Ovary (tissue), 9 donors: ENCODE data around the gene CENPX. TPM values are rescaled to one million over a fixed set of nuclear protein-coding genes. Genes with fewer than 3 reads are reported as not detected.

Experiments
- DNase-seq, 5 donors: peaks; one replicate each; pipeline ENCODE4 v3.0.0-alpha.2; 2019 to 2020
- H3K27ac ChIP-seq, 2 donors: fragments of 200-600 bp; one replicate each; pipeline versions ENCODE4 v1.5.1 to v1.8.0; 2019 to 2022
- H3K27me3 ChIP-seq: fragments of 200-600 bp; one replicate; pipeline ENCODE4 v1.8.0; 2022
- H3K36me3 ChIP-seq: fragments of 200-600 bp; sonication (generic); one replicate; pipeline ENCODE4 v1.5.1; 2019
- H3K4me1 ChIP-seq: one replicate; pipeline ENCODE4 v1.8.1; 2013; ENCODE audit warnings: mild to moderate bottlenecking, moderate library complexity; ENCODE audit not compliant: insufficient read depth
- H3K4me3 ChIP-seq: fragments of 200-600 bp; sonication (generic); one replicate; pipeline ENCODE4 v1.5.1; 2017
- H3K9me3 ChIP-seq, 2 donors: fragments of 200-600 bp in 1 of 2; sonication (generic) in 1 of 2; one replicate each; pipeline versions ENCODE4 v1.5.1 to v1.8.1; 2013 to 2019; ENCODE audit warnings: mild to moderate bottlenecking in 1 of 2, moderate library complexity in 1 of 2
- EP300 ChIP-seq: sonication (generic); formaldehyde crosslinking; IDR thresholded peaks from one replicate; pipeline ENCODE4 v1.6.1; 2017; ENCODE audit warnings: antibody characterized with exemption
- POLR2A ChIP-seq: fragments of 450-650 bp; IDR thresholded peaks from one replicate; pipeline ENCODE4 v1.6.1; 2017; ENCODE audit warnings: antibody characterized with exemption, mild to moderate bottlenecking, moderate library complexity
- WGBS, 3 donors: extraction: QIAGEN DNeasy Blood & Tissue Kit in 1 of 3; methylation state at CpG; one replicate each; pipeline versions ENCODE4 v1.1.5 to v1.1.7; 2013 to 2017; 5-methylcytosine and 5-hydroxymethylcytosine counted together
- intact Hi-C, 4 donors: fragments of 100-400 bp; cut with DNase I; formaldehyde crosslinking; loops; one replicate each; pipeline versions ENCODE4 v1.11.0 to v1.15.1; 2022 to 2023
- polyA plus RNA-seq, 2 donors: library from polyadenylated mRNA; stranded (reverse); fragments of 200-250 nt in 1 of 2; fragments of 350-450 nt in 1 of 2; fragmentation: Illumina TruSeq in 1 of 2; extraction: RNeasy Lipid Tissue Mini Kit (QIAGEN cat#74804) in 1 of 2; gene quantifications; one replicate each; pipeline ENCODE4 v1.2.3, GENCODE V29; 2013 to 2014
- total RNA-seq, 7 donors: library from RNA; depleted of rRNA in 2 of 7; stranded (reverse); fragments of >200 nt in 2 of 7; fragmentation: NEBNext Ultra II Directional in 3 of 7; extraction: Animal tissue kit (Norgen Biotek cat#: 25700) in 3 of 7; gene quantifications; one replicate each; pipeline versions ENCODE4 v1.1.0 to v1.2.4, GENCODE V29; 2016 to 2023
- TF ChIP-seq, protein P1 (sequence below), 3 donors: fragments of 450-650 bp in 2 of 3; fragments of 200-600 bp in 1 of 3; IDR thresholded peaks; one replicate each; pipeline versions ENCODE4 v1.5.1 to v1.8.0; 2016 to 2022; ENCODE audit warnings: antibody characterized with exemption in 3 of 3, mild to moderate bottlenecking in 1 of 3
- donor health status: DM: no; HTN: no; CAD: no; lungs with moderate emphysema.
- donor health status: DM: no; HTN: no; CAD: no.
- donor health status: Bipolar disorder and iron deficiency.
- donor health status: DM: yes; HTN: yes; CAD: no.
- donor health status: DM: no; HTN: no; CAD: no.
- donor health status: DM: yes; HTN: yes; CAD: no.

Gene CENPX
- total and polyA plus RNA-seq, 9 donors, result 3.3 to 68.8 (median 35.3) TPM

DNA sequence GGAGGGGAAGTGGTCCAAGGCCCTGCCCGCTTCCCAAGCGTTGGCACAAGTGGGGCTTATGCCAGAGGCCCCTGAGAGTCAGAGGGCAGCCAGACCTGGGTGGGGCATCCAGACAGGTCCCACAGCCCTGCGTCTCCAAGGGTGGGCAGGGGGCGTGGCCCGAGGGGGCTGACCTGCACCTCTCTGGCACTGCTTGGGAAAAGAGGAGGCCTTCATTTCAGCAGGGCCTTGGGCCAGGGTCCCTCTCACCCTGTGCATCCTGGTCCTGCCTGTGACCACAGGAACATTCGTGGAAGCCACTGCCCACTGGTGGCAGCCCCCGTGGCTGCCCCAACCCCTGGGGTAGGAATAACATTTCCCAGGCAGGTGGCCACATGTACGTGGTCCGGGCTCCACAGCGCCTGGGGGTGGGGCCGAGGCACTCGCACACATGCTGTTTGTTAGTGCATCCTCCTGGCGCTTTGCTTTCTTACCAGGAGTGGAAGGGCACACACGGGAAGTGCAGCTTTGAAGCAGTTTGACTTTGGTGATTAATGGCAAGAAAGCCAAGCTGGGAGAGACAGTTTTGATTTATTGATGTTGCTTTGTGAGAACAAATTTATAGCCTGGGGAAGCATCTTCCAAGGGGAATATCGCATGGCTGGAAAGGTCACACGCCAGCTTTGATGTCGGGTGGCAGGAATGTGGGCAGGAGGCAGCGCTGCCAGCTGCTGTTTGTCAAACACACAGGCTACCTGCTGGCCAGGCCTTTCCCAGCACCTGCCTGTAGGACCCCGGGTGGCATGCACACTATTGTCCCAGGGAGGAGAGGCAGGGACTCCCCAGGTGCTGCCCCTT, 4.3 kb downstream of the CENPX start:
- no peak for TF ChIP-seq POLR2A
- TF ChIP-seq, protein P1, sequence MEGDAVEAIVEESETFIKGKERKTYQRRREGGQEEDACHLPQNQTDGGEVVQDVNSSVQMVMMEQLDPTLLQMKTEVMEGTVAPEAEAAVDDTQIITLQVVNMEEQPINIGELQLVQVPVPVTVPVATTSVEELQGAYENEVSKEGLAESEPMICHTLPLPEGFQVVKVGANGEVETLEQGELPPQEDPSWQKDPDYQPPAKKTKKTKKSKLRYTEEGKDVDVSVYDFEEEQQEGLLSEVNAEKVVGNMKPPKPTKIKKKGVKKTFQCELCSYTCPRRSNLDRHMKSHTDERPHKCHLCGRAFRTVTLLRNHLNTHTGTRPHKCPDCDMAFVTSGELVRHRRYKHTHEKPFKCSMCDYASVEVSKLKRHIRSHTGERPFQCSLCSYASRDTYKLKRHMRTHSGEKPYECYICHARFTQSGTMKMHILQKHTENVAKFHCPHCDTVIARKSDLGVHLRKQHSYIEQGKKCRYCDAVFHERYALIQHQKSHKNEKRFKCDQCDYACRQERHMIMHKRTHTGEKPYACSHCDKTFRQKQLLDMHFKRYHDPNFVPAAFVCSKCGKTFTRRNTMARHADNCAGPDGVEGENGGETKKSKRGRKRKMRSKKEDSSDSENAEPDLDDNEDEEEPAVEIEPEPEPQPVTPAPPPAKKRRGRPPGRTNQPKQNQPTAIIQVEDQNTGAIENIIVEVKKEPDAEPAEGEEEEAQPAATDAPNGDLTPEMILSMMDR (IDR thresholded peaks at IDR 0.05), result no peak
- no peak for TF ChIP-seq EP300
- Histone ChIP-seq H3K4me1 (peaks cover 3% of the 10 kb centered on the region), H3K9me3 (no peaks in the 10 kb centered on the region), H3K27ac (no peak overlapping the region), H3K27me3 (no peaks in the 10 kb centered on the region), H3K36me3 (no peaks in the 10 kb centered on the region), H3K4me3 (no peak overlapping the region)
- 70 to 75% (median 72%) methylated on average over 19 of the region's 19 CpGs for WGBS, 3 donors
- no peak for DNase-seq
- intact Hi-C loops, result loop anchor here in 2 of 4 donors (5.0 kb wide), 1 partner anchor 56 kb away; the partner anchor contains the start of gene NOTUM (in 2 of the 2)

DNA sequence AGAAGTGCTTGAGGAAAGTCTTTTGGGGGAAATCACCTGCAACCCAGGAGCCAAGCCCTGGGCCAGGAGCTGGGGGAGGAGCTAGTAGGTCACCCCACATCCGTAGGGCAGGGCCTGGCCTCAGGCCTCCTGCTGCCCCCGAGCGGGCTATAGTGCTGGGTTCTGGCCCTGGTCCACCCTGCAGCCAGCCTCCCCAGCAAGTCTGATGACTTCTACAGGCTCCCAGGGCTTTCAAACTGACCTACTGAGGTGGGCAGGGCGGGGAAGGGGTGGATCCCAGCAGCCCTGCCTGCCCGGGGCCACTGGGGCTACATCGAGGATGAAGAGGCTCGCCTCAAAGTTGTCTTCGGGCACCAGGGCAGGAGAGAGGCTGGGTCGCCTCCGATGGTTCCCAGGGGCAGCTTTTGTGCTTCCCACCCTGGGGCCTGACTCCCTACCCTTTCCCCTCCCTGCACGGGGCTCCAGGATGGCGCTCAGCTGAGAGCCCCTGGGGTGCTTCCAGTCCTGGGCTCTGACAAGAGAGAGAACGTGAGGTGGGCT, 5.0 kb downstream of the CENPX start:
- H3K36me3 ChIP-seq, result no peaks in the 10 kb centered on the region
- intact Hi-C loops, result loop anchor here in 2 of 4 donors (5.0 kb wide), 1 partner anchor 55 kb away; the partner anchor contains the start of gene NOTUM (in 2 of the 2)
- no peaks in the 10 kb centered on the region for H3K9me3 ChIP-seq
- no peak for TF ChIP-seq POLR2A
- TF ChIP-seq, protein P1 (IDR thresholded peaks at IDR 0.05), result no peak
- no peak for TF ChIP-seq EP300
- no peak overlapping the region for H3K27ac ChIP-seq
- DNase-seq, result no peak
- 78 to 89% (median 82%) methylated on average over 12 to 13 of the region's 13 CpGs for WGBS, 3 donors
- H3K4me3 ChIP-seq, result no peak overlapping the region
- peaks cover 3% of the 10 kb centered on the region for H3K4me1 ChIP-seq
- no peaks in the 10 kb centered on the region for H3K27me3 ChIP-seq

DNA sequence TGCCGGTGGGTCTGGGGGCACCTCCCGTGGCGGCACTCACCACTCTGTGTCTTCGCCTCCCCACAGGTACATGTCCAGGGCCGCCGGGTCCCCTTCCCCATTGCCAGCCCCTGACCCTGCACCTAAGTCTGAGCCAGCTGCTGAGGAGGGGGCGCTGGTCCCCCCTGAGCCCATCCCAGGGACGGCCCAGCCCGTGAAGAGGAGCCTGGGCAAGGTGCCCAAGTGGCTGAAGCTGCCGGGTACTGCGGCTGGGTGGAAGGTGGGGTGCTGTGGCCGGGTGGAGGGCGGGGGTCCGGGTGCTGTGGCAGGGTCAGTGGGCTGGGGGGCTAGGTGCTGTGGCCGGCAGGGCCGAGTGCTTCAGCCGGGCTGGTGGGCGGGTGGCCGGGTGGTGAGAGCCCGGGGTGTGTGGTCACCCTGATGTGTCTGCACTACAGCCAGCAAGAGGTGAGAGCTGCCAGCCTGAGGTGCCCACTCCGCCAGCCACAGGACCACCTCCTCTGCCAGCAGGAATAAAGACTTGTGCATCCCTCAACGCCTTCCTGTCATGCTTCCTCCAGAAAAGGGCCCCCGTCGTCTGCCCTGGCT, 5.7 kb downstream of the CENPX start:
- 83 to 89% (median 84%) methylated on average over 23 to 24 of the region's 24 CpGs for WGBS, 3 donors
- Histone ChIP-seq H3K36me3 (no peaks in the 10 kb centered on the region), H3K4me3 (no peak overlapping the region), H3K9me3 (no peaks in the 10 kb centered on the region), H3K27ac (no peak overlapping the region), H3K27me3 (no peaks in the 10 kb centered on the region), H3K4me1 (peaks cover 3% of the 10 kb centered on the region)
- DNase-seq, result no peak
- TF ChIP-seq EP300, result no peak
- TF ChIP-seq, protein P1 (IDR thresholded peaks at IDR 0.05), result no peak
- TF ChIP-seq POLR2A, result no peak
- intact Hi-C loops, result loop anchor here in 2 of 4 donors (5.0 kb wide), 1 partner anchor 55 kb away; the partner anchor contains the start of gene NOTUM (in 2 of the 2)

DNA sequence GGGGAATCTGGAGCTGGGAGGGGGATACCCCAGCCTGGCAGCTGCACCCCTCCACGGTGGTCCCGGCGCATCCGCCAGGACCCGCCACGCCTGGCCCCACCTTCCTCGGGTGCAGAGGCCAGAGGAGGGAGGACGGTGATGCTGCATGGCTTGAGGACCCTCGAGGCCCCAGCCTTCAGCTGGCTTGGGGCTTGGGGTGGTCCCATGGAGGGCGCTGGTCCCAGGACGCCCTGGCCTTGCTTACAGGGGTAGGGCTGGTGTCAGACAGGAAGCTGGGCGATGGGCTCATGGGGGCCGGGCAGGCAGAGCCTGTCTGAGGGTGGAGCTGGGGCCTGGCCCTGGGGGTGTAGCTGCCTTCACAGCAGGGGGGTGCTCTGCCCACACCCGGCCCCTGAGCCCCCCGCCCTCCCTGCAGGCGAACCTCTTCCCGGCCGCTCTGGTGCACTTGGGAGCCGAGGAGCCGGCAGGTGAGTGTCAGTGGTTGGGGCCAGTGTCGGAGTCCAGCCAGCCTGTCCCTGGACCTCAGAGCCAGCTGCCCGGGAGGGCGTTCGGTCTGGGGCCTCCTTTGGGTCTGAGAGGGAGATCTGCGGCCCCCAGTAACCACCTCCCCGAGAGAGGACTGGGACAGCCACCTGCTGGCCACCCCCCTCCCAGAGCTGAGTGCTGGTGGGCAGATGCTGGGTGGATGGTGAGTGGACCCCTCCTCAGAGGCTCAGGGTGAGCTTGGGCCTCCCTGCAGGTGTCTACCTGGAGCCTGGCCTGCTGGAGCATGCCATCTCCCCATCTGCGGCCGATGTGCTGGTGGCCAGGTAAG, 6.4 kb downstream of the CENPX start:
- no peak for DNase-seq
- no peak overlapping the region for H3K27ac ChIP-seq
- H3K27me3 ChIP-seq, result no peaks in the 10 kb centered on the region
- no peaks in the 10 kb centered on the region for H3K36me3 ChIP-seq
- H3K4me1 ChIP-seq, result peaks cover under 1% of the 10 kb centered on the region
- 86 to 88% (median 87%) methylated on average over 17 to 28 of the region's 28 CpGs for WGBS, 3 donors
- intact Hi-C loops, result loop anchor here in 2 of 4 donors (5.0 kb wide), 1 partner anchor 54 kb away; the partner anchor contains the start of gene NOTUM (in 2 of the 2)
- H3K9me3 ChIP-seq, result no peaks in the 10 kb centered on the region
- H3K4me3 ChIP-seq, result no peak overlapping the region
- TF ChIP-seq POLR2A, result no peak
- no peak for TF ChIP-seq EP300
- TF ChIP-seq, protein P1 (IDR thresholded peaks at IDR 0.05), result no peak
